ENCODE data around the gene RAB3IP.

The RAB3IP gene

GRCh38 chr12:69866698-69867097 is 128.0 kb downstream of the RAB3IP start:
- no peaks in the 10 kb centered on the region for H3K4me1 ChIP-seq
- H3K4me3 ChIP-seq, result no peak overlapping the region
- H4K20me1 ChIP-seq, result no peaks in the 10 kb centered on the region
- no peak overlapping the region for H3K4me2 ChIP-seq
- TF ChIP-seq Cebpa-rat (IDR thresholded peaks at IDR 0.05), result no peak
- H3K27ac ChIP-seq, result no peak overlapping the region
- H3K9ac ChIP-seq, result no peak overlapping the region
- no peaks in the 10 kb centered on the region for H3K27me3 ChIP-seq
- H3K9me3 ChIP-seq (replicated peaks in 1 of 11), result no peaks in the 10 kb centered on the region
- no peaks in the 10 kb centered on the region for H3K36me3 ChIP-seq

GRCh38 chr12:69868695-69869094 is 130.0 kb downstream of the RAB3IP start:
- Histone ChIP-seq H3K27me3 (no peaks in the 10 kb centered on the region), H3K4me1 (peaks cover 0 to 12% (median 0%) of the 10 kb centered on the region in 10 experiments; a peak in 5 of 20 replicates), H3K9me3 (replicated peaks in 1 of 11) (no peaks in the 10 kb centered on the region), H3K27ac (no peak overlapping the region), H3K9ac (no peak overlapping the region), H3K4me3 (no peak overlapping the region), H3K36me3 (no peaks in the 10 kb centered on the region), H3K4me2 (no peak overlapping the region), H4K20me1 (no peaks in the 10 kb centered on the region)
- TF ChIP-seq Cebpa-rat (IDR thresholded peaks at IDR 0.05), result no peak

DNA sequence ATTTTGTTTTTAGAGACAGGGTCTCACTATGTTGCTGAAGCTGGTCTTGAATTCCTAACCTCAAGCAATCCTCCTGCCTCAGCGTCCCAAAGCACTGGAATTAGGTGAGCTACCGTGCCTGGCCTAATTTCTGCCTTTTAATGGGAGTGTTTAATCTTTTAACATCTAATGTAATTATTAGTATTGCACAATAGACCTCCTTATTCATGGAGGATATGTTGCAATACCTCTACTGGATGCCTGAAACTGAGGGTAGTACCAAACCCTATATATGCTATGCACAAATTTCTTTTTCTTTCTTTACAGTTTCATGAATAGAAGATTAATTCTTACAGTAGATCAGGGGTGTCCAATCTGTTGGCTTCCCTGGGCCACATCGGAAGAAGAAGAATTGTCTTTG is 134.1 kb downstream of the RAB3IP start:
- Histone ChIP-seq H3K27ac (no peak overlapping the region), H3K4me3 (no peak overlapping the region), H3K4me2 (peak overlapping the region in 2 of 11 experiments; percentile 10; a peak in 2 of 22 replicates), H3K9ac (no peak overlapping the region), H3K9me3 (replicated peaks in 1 of 11) (no peaks in the 10 kb centered on the region), H3K36me3 (no peaks in the 10 kb centered on the region), H3K27me3 (no peaks in the 10 kb centered on the region), H3K4me1 (peaks cover 0 to 14% (median 0%) of the 10 kb centered on the region in 10 experiments; a peak in 5 of 20 replicates), H4K20me1 (no peaks in the 10 kb centered on the region)
- TF ChIP-seq Cebpa-rat (IDR thresholded peaks at IDR 0.05), result peak in 8 of 11 experiments; percentile 31 to 84 (median 72); a peak in 11 of 22 replicates

All from BLaER1 treated with 17β-estradiol and CSF1 and Interleukin-3, amounts not matched to agents 10 nM and 100 nM (cell line).